ENCODE data around the gene CHFR.

DNA sequence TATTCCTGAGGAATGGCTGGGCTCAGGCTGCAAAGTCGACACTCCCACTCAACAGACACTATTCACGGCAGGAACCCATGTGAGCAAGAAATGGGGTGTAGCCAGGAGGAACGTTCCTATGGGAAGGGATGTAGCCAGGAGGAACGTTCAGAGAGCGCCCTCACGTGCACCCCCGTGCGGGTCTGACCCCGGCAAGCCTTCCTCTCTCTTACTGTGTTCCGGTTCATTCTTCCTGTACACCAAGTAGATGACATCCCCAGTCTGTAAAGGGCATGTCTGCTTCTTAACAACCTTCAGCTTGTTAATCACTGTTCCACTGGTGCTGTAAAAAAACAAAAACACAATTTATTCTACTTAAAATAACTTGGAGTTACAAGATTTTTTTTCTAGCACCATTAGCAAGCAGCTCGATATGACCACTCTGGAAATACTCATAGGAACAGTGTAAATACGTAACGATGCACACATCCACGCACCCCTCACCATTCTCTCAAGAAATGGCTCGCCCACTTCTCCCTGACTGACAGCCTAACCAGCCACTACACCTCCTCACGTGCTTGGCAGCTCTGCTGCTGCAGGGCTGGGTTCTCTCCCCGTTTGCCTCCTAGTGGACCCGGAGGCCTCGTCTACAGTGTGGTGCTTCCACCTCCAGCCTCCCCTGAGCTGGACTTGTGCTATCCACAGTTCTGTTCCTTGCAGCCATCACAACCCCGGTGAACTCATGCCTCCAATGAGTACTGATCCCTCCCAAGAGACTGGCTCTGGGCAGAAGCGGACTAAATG, 15.1 kb downstream of the CHFR start:
- no peak for TF ChIP-seq CTCF (IDR thresholded peaks at IDR 0.05; ENCODE audit: poor library complexity, severe bottlenecking)
- TF ChIP-seq EZH2 (IDR thresholded peaks at IDR 0.05; ENCODE audit: borderline replicate concordance, insufficient read depth, low read length, poor library complexity, severe bottlenecking): no peak
- TF ChIP-seq POLR2AphosphoS5 (IDR thresholded peaks at IDR 0.05): no peak
- no peak for TF ChIP-seq TAF1 (IDR thresholded peaks at IDR 0.05; ENCODE audit: low read depth)
- TF ChIP-seq RAD21 (conservative IDR thresholded peaks at IDR 0.05): no peak
- TF ChIP-seq, protein P1, sequence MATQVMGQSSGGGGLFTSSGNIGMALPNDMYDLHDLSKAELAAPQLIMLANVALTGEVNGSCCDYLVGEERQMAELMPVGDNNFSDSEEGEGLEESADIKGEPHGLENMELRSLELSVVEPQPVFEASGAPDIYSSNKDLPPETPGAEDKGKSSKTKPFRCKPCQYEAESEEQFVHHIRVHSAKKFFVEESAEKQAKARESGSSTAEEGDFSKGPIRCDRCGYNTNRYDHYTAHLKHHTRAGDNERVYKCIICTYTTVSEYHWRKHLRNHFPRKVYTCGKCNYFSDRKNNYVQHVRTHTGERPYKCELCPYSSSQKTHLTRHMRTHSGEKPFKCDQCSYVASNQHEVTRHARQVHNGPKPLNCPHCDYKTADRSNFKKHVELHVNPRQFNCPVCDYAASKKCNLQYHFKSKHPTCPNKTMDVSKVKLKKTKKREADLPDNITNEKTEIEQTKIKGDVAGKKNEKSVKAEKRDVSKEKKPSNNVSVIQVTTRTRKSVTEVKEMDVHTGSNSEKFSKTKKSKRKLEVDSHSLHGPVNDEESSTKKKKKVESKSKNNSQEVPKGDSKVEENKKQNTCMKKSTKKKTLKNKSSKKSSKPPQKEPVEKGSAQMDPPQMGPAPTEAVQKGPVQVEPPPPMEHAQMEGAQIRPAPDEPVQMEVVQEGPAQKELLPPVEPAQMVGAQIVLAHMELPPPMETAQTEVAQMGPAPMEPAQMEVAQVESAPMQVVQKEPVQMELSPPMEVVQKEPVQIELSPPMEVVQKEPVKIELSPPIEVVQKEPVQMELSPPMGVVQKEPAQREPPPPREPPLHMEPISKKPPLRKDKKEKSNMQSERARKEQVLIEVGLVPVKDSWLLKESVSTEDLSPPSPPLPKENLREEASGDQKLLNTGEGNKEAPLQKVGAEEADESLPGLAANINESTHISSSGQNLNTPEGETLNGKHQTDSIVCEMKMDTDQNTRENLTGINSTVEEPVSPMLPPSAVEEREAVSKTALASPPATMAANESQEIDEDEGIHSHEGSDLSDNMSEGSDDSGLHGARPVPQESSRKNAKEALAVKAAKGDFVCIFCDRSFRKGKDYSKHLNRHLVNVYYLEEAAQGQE (IDR thresholded peaks at IDR 0.05; ENCODE audit: borderline replicate concordance): no peak
- TF ChIP-seq EP300 (conservative IDR thresholded peaks at IDR 0.05; ENCODE audit: poor library complexity, severe bottlenecking): no peak

All from neural cell (in vitro differentiated cells).